Ectodermal cell (in vitro differentiated cells): ENCODE results near the gene RDH5.

Experiments used
- H3K27ac ChIP-seq: 2 replicates; pipeline ENCODE4 v1.7.0; 2013; ENCODE audit warnings: mild to moderate bottlenecking, low read depth, low read length; ENCODE audit not compliant: insufficient read depth, poor library complexity, severe bottlenecking
- H3K27me3 ChIP-seq: 2 replicates; pipeline ENCODE4 v1.7.0; 2013; ENCODE audit warnings: mild to moderate bottlenecking, low read length; ENCODE audit not compliant: insufficient read depth, control insufficient read depth, poor library complexity, severe bottlenecking
- H3K36me3 ChIP-seq: one replicate; pipeline ENCODE4 v1.7.0; 2013; ENCODE audit warnings: low read length; ENCODE audit not compliant: control insufficient read depth, insufficient read depth
- H3K4me1 ChIP-seq: one replicate; pipeline ENCODE4 v1.7.0; 2013; ENCODE audit warnings: low read length; ENCODE audit not compliant: control insufficient read depth, insufficient read depth
- H3K4me3 ChIP-seq: 2 replicates; pipeline ENCODE4 v1.7.0; 2013; ENCODE audit warnings: low read depth, low read length, control low read depth; ENCODE audit not compliant: insufficient read depth
- H3K9me3 ChIP-seq: 2 replicates; pipeline ENCODE4 v1.7.0; 2013; ENCODE audit warnings: mild to moderate bottlenecking, low read length, moderate library complexity; ENCODE audit not compliant: control insufficient read depth
- WGBS, 2 experiments: methylation state at CpG; one replicate each; pipeline ENCODE4 v1.1.7; 2013; ENCODE audit warnings: missing lambda C conversion rate in 2 of 2; 5-methylcytosine and 5-hydroxymethylcytosine counted together

Gene RDH5

GRCh38 chr12:55712700-55713415, 7.3 kb upstream of the RDH5 start:
- H3K4me3 ChIP-seq = no peak overlapping the region
- WGBS, 2 experiments = 76 to 93% methylated on average over 1 of the region's 1 CpG
- H3K27ac ChIP-seq = no peak overlapping the region
- H3K36me3 ChIP-seq = no peaks in the 10 kb centered on the region
- no peaks in the 10 kb centered on the region for H3K9me3 ChIP-seq
- H3K4me1 ChIP-seq = peaks cover 19% of the 10 kb centered on the region
- H3K27me3 ChIP-seq = peaks cover 7% of the 10 kb centered on the region

GRCh38 chr12:55713721-55714120, 6.5 kb upstream of the RDH5 start:
- Histone ChIP-seq H3K27ac (no peak overlapping the region), H3K4me3 (no peak overlapping the region), H3K36me3 (no peaks in the 10 kb centered on the region), H3K27me3 (peaks cover 7% of the 10 kb centered on the region), H3K9me3 (no peaks in the 10 kb centered on the region), H3K4me1 (peaks cover 23% of the 10 kb centered on the region)
- 81 to 94% methylated on average over 2 of the region's 2 CpGs for WGBS, 2 experiments

- Histone ChIP-seq H3K4me3 (peak overlapping the region; percentile 90), H3K9me3 (no peaks in the 10 kb centered on the region), H3K27me3 (peaks cover 7% of the 10 kb centered on the region), H3K36me3 (no peaks in the 10 kb centered on the region), H3K27ac (no peak overlapping the region), H3K4me1 (peaks cover 33% of the 10 kb centered on the region)
- 78 to 83% methylated on average over 7 of the region's 7 CpGs for WGBS, 2 experiments
Measured at GRCh38 chr12:55715169-55715764, 4.9 kb upstream of the RDH5 start.

GRCh38 chr12:55715833-55716581, 4.2 kb upstream of the RDH5 start, which contains the start of gene BLOC1S1:
BLOC1S1 (plus strand) TSS chr12:55716046; CDS start chr12:55716052, 6 bp downstream.
- peaks cover 33% of the 10 kb centered on the region for H3K4me1 ChIP-seq

GRCh38 chr12:55716582-55716957, 3.6 kb upstream of the RDH5 start:
- Histone ChIP-seq H3K27ac (no peak overlapping the region), H3K36me3 (no peaks in the 10 kb centered on the region), H3K4me1 (peaks cover 33% of the 10 kb centered on the region), H3K27me3 (peaks cover 7% of the 10 kb centered on the region), H3K9me3 (no peaks in the 10 kb centered on the region), H3K4me3 (peak overlapping the region; percentile 90)
- WGBS, 2 experiments = 1 to 3% methylated on average over 10 to 12 of the region's 13 CpGs

More at GRCh38 chr12:55715833-55716581, 4.2 kb upstream of the RDH5 start, which contains the start of gene BLOC1S1:
- Histone ChIP-seq H3K27ac (peak within 1 kb of the TSS; percentile 88), H3K36me3 (no peaks in the 10 kb centered on the region), H3K4me3 (peak within 1 kb of the TSS; percentile 90), H3K9me3 (no peaks in the 10 kb centered on the region), H3K27me3 (peaks cover 7% of the 10 kb centered on the region)
- 0 to 1% methylated on average over 42 of the region's 42 CpGs for WGBS, 2 experiments

- peaks cover 33% of the 10 kb centered on the region for H3K4me1 ChIP-seq
- H3K36me3 ChIP-seq = no peaks in the 10 kb centered on the region
- peaks cover 4% of the 10 kb centered on the region for H3K27me3 ChIP-seq
- WGBS, 2 experiments = 34 to 36% methylated on average over 8 of the region's 8 CpGs
- H3K27ac ChIP-seq = no peak overlapping the region
- H3K4me3 ChIP-seq = peak overlapping the region; percentile 90
- H3K9me3 ChIP-seq = no peaks in the 10 kb centered on the region
Measured at GRCh38 chr12:55717011-55718007, 2.9 kb upstream of the RDH5 start.

- no peak overlapping the region for H3K4me3 ChIP-seq
- H3K9me3 ChIP-seq = no peaks in the 10 kb centered on the region
- H3K4me1 ChIP-seq = peaks cover 33% of the 10 kb centered on the region
- peaks cover under 1% of the 10 kb centered on the region for H3K27me3 ChIP-seq
- no peak overlapping the region for H3K27ac ChIP-seq
- H3K36me3 ChIP-seq = no peaks in the 10 kb centered on the region
- 3 to 13% methylated on average over 2 to 4 of the region's 4 CpGs for WGBS, 2 experiments
Measured at GRCh38 chr12:55718015-55718414, 2.2 kb upstream of the RDH5 start.

GRCh38 chr12:55718624-55719275, 1.4 kb upstream of the RDH5 start:
- 74 to 84% methylated on average over 4 of the region's 4 CpGs for WGBS, 2 experiments
- Histone ChIP-seq H3K27ac (peak overlapping the region; percentile 2), H3K36me3 (no peaks in the 10 kb centered on the region), H3K4me3 (no peak overlapping the region), H3K9me3 (no peaks in the 10 kb centered on the region), H3K4me1 (peaks cover 33% of the 10 kb centered on the region), H3K27me3 (no peaks in the 10 kb centered on the region)

GRCh38 chr12:55719371-55719770, 822 bp upstream of the RDH5 start:
- Histone ChIP-seq H3K9me3 (no peaks in the 10 kb centered on the region), H3K27ac (no peak overlapping the region), H3K4me3 (no peak overlapping the region), H3K27me3 (no peaks in the 10 kb centered on the region), H3K4me1 (peaks cover 33% of the 10 kb centered on the region), H3K36me3 (no peaks in the 10 kb centered on the region)
- WGBS, 2 experiments = 82 to 90% methylated on average over 5 to 7 of the region's 7 CpGs
